AG04449 (cell line): ENCODE data around the gene ST3GAL2.
A peak's percentile ranks its signal among the peaks of the same experiment; 100 is the strongest.
"Not testable (repeated sequence)": the region's sequence is repeated elsewhere in the genome, so short reads cannot be mapped to it uniquely, and the experiment has no call there.

ENCODE experiments used
- CTCF ChIA-PET: fragments of 350-600 bp; formaldehyde crosslinking; extraction: SDS; loops from one replicate; lab custom pipeline; 2021; ENCODE audit warnings: antibody characterized with exemption; lab: Yijun Ruan, JAX
- POLR2A ChIA-PET: fragments of 400-600, 350-600 bp; formaldehyde crosslinking; extraction: SDS; loops from one replicate; lab custom pipeline; 2020; ENCODE audit warnings: antibody characterized with exemption, inconsistent platforms; lab: Yijun Ruan, JAX
- DNase-seq: peaks from one replicate; pipeline ENCODE4 v3.0.0-alpha.2; 2010; ENCODE audit warnings: low read depth, low spot score
- H3K4me3 ChIP-seq: 2 replicates; pipeline ENCODE4 v1.5.1; 2011; ENCODE audit warnings: low read depth, mild to moderate bottlenecking, control low read depth, low read length
- TF ChIP-seq, protein P1 (sequence below): IDR thresholded peaks from one replicate; pipeline ENCODE4 v1.5.1; 2011; ENCODE audit warnings: mild to moderate bottlenecking, moderate library complexity, low read length, control low read depth, inconsistent platforms; ENCODE audit not compliant: insufficient read depth; ENCODE audit errors: missing control alignments

ST3GAL2 gene

GRCh38 chr16:70453117-70453891, 14.4 kb upstream of the ST3GAL2 start:
- H3K4me3 ChIP-seq, result peak overlapping the region; percentile 83
- POLR2A ChIA-PET, result interaction anchor here (3.1 kb wide), 1 partner anchor 73 kb away, joined by 19 read pairs; no protein-coding TSS in a partner anchor
- TF ChIP-seq, protein P1, sequence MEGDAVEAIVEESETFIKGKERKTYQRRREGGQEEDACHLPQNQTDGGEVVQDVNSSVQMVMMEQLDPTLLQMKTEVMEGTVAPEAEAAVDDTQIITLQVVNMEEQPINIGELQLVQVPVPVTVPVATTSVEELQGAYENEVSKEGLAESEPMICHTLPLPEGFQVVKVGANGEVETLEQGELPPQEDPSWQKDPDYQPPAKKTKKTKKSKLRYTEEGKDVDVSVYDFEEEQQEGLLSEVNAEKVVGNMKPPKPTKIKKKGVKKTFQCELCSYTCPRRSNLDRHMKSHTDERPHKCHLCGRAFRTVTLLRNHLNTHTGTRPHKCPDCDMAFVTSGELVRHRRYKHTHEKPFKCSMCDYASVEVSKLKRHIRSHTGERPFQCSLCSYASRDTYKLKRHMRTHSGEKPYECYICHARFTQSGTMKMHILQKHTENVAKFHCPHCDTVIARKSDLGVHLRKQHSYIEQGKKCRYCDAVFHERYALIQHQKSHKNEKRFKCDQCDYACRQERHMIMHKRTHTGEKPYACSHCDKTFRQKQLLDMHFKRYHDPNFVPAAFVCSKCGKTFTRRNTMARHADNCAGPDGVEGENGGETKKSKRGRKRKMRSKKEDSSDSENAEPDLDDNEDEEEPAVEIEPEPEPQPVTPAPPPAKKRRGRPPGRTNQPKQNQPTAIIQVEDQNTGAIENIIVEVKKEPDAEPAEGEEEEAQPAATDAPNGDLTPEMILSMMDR, result no peak
- DNase-seq, result no peak
- CTCF ChIA-PET, result interaction anchor here (1.3 to 2.4 kb wide), 4 partner anchors 14 to 83 kb away, joined by 4 to 10 read pairs (median 6); partner anchors contain the start of gene ST3GAL2

DNA sequence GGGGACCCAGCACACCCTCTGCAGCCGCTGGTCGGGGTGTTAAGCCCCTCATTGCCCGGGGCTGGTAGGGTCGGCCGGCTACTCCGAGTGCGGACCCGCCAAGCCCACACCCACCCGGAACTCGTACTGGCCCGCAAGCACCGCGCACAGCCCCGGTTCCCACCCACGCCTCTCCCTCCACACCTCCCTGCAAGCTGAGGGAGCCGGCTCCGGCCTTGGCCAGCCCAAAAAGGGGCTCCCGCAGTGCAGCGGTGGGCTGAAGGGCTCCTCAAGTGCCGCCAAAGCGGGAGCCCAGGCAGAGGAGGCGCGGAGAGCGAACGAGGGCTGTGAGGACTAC, 12.1 kb upstream of the ST3GAL2 start:
- CTCF ChIA-PET, POLR2A ChIA-PET, DNase-seq: not testable (repeated sequence)

DNA sequence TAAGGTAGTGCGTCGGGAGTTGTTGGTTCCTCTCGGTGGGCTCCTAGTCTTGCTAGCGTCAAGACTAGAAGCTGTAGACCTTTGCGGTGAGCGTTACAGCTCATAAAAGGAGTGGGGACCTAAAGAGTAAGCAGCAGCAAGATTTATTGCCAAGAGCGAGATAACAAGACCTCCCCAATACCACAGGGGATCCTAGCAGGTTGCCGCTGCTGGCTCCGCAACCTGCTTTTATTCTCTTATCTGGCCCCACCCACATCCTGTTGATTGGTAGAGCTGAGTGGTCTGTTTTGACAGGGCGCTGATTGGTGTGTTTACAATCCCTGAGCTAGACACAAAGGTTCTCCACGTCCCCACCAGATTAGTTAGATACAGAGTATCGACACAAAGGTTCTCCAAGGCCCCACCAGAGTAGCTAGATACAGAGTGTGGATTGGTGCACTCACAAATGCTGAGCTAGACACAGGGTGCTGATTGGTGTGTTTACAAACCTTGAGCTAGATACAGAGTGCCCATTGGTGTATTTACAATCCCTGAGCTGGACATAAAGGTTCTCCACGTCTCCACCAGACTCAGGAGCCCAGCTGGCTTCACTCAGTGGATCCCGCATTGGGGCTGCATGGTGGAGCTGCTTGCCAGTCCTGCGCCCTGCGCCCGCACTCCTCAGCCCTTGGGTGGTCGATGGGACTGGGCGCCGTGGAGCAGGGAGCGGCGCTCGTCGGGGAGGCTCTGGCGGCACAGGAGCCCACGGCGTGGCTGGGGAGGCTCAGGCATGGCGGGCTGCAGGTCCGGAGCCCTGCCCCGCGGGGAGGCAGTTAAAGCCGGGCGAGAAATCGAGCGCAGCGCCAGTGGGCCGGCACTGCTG, 11.5 kb upstream of the ST3GAL2 start:
- POLR2A ChIA-PET, result interaction anchor here (0.6 to 1.1 kb wide), 2 partner anchors 69 to 83 kb away, joined by 4 to 5 read pairs; no protein-coding TSS in a partner anchor
- CTCF ChIA-PET, H3K4me3 ChIP-seq, DNase-seq: not testable (repeated sequence)

More for the DNA sequence above, 12.1 kb upstream of the ST3GAL2 start:
- H3K4me3 ChIP-seq, result not testable (repeated sequence)

DNA sequence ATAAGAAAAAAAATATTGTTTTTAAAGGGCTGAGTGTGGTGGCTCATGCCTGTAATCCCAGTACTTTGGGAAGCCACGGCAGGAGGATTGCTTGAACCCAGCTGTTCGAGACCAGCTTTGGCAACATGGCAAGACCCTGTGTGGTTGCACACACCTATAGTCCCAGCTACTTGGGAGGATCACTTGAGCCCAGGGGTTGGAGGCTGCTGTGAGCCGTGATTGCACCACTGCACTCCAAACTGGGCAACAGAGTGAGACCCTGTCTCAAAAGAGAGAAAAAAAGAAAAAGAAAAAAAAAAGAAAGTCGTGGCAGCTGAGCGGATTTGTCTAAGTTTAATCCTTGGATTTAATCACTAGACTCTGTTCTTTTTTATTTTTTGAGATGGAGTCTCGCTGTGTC, 9.2 kb upstream of the ST3GAL2 start:
- CTCF ChIA-PET, result no interaction called here
- POLR2A ChIA-PET, result no interaction called here
- DNase-seq, result no peak

DNA sequence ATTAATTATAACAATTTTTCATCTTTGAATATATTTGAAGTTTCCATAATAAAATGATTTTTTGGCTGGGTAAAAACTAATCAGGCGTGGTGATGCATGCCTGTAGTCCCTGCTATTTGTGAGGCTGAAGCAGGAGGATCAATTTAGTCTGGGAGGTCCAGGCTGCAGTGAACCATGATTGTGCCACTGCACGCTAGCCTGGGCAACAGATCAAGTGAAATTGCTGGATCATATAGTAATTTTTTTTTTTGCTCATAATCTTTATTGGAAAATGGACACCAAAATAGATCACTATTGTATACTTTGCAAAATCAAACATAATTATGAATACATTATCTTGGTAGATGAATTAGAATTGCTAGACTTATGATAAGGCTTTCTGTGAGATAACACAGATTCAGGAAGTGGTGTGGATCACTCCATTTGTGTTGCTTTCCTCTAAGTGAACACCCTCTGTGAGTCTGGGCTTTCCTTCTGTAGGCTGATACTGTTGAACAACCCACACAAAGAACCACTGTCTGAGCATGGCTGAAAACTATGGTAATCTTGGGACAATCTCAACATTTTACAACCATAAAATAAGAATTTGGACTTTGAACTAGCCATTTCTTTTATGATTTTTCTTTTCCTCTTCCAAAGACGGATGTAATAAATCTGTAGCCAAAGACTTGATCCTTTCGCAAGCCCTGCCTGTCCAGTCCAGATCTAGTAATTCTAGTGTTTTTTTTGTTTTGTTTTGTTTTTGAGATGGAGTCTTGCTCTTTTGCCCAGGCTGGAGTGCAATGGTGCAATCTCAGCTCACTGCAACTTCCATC, 5.6 kb upstream of the ST3GAL2 start:
- ChIA-PET POLR2A (no interaction called here), CTCF (interaction anchor here (0.7 kb wide), 1 partner anchor 17 kb away, joined by 3 read pairs; no protein-coding TSS in a partner anchor)
- no peak overlapping the region for H3K4me3 ChIP-seq
- DNase-seq, result no peak
- TF ChIP-seq, protein P1, result no peak

More for the DNA sequence above, 9.2 kb upstream of the ST3GAL2 start:
- H3K4me3 ChIP-seq, result no peak overlapping the region
- TF ChIP-seq, protein P1, result no peak

DNA sequence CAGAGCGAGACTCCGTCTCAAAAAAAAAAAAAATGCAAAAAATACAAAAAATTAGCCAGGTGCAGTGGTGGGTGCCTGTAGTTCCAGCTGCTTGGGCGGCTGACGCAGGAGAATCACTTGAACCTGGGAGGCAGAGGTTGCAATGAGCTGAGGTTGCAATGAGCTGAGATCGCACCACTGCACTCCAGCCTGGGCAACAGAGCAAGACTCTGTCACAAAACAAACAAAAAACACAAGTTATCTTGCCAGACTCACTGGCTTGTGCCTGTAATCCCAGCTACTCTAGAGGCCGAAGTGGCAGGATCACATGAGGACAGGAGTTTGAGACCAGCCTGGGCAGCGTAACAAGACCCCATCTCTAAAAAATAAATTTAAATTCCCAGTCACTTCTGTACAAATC, 3.4 kb upstream of the ST3GAL2 start:
- H3K4me3 ChIP-seq, result no peak overlapping the region
- CTCF ChIA-PET, result no interaction called here
- TF ChIP-seq, protein P1, result no peak
- DNase-seq, result no peak
- POLR2A ChIA-PET, result no interaction called here
